ENCODE measurements around the gene OR4D2.

Gene OR4D2

GRCh38 chr17:58217766-58218165, 51.0 kb downstream of the OR4D2 start:
- no peak for DNase-seq

- peak; percentile 98 for DNase-seq
These were observed 52.4 kb downstream of the OR4D2 start, which contains the start of gene MKS1 for GRCh38 chr17:58219007-58219788. Gene MKS1, minus strand, starts transcription at chr17:58219255. Its CDS starts 25 bp downstream, at chr17:58219230.

- no peak for DNase-seq
These were observed 53.0 kb downstream of the OR4D2 start for GRCh38 chr17:58219789-58220183.

Measured in NCI-H82 (cell line).